GM19193 (cell line): Measurements from ENCODE around the gene SFXN3.

Experiments
- POLR2A ChIP-seq: IDR thresholded peaks from 4 replicates; pipeline ENCODE4 v1.6.1; 2011; ENCODE audit not compliant: insufficient read depth, insufficient read length; ENCODE audit errors: extremely low read depth

Gene SFXN3

GRCh38 chr10:100996678-100997359 lies 34.2 kb upstream of the SFXN3 start:
- no peak for TF ChIP-seq POLR2A

GRCh38 chr10:100997360-100998182 lies 33.5 kb upstream of the SFXN3 start:
- no peak for TF ChIP-seq POLR2A

DNA sequence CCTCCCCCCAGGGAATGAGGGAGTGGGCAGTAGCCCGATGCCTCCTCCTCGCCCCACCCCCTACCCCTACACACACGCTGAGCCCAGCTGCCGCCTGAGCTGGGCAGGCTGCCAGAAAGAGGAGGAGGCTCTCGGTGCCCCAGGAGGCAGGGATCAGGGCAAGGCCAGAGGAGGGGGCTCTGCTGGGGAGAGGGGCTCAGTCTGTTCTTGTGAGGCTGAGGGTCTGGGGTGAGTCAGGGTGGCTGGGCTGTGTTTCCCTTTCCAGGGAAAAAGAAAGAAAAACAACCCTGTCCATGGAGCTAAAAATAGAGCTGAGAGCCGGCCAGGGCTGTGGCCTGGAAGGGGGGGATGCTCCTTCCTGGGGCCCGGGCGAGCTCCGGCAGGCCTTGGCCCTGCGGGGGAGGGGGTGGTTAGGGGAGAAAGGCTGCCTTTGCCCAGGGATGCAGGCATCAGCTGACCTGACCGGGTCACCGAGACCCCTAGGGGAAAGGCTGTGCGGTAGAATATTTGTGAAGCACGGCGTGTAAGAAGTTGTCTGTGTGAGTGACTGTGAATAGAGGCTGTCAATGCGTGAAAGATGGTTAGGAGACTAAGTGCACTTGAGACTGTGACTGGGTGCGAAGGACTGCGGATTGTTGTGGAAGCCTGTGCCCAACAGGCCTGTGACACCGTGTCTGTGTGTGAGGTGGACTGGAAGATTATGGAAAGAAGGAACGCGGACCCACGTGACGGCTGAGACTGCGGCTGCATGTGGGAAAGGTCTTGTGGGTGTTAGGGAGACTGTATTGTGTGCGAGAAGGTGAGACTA lies 32.6 kb upstream of the SFXN3 start:
- no peak for TF ChIP-seq POLR2A

GRCh38 chr10:100998991-100999741 lies 31.9 kb upstream of the SFXN3 start:
- peak; percentile 21 for TF ChIP-seq POLR2A

DNA sequence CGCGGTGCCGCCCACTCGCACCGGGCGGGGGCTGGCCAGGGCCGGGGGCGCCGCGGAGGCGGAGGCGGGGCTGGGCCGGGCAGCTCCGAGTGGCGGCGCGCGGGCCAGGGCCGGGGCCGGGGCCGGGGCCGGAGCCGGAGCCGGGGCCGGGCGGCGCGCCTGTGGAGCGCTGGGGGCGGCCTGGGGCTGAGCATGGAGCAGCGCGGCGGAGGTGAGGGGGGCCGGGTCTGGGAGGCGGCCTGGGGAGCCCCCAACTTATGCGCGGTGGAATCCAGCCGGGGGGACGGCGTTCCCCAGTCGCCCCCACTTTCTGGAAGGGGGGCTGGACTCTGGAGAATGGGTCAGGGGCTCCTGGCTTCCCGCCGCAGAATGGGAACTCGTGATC lies 31.3 kb upstream of the SFXN3 start, which contains the start of gene LZTS2:
Gene LZTS2, plus strand, starts transcription at position 67 of the 385 bp plus-strand sequence. CDS start 2,731 bp downstream, outside the sequence.
- TF ChIP-seq POLR2A, result no peak

- TF ChIP-seq POLR2A, result no peak
Observed at GRCh38 chr10:101000127-101000914, 30.7 kb upstream of the SFXN3 start.

DNA sequence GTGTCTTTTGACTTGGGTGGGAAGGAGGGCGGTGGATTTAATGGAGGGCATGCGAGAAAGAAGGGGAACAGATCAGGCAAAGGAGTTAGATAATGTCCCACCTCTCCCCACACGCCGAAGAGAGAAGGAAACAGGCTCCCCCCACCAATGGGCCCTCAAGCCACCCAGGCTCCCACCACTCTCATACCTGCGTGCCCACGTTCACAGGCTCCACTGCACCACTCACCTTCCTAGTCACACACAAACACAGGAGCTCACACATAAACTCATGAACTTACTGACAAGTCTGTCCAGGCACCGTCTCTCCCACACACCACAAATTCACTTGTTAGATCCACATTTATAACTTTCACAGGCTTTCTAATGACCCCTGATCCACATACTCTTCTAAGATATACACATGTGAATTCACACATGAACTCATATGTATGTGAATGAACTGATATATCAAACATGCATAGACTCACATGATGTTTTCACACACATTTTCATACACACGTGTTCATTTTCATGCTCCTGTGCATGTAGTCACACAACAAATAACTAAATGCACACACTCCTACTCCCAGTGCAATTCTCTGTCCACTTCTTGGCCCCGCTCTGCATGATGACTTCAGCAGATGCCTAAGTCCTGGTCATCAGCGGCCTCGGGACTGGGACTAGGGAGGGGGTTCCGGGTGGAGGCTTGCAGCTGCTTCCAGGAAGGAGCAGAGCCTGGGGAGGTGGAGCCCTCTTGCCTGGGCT lies 29.9 kb upstream of the SFXN3 start:
- no peak for TF ChIP-seq POLR2A

GRCh38 chr10:101001659-101002035 lies 29.4 kb upstream of the SFXN3 start:
- no peak for TF ChIP-seq POLR2A

DNA sequence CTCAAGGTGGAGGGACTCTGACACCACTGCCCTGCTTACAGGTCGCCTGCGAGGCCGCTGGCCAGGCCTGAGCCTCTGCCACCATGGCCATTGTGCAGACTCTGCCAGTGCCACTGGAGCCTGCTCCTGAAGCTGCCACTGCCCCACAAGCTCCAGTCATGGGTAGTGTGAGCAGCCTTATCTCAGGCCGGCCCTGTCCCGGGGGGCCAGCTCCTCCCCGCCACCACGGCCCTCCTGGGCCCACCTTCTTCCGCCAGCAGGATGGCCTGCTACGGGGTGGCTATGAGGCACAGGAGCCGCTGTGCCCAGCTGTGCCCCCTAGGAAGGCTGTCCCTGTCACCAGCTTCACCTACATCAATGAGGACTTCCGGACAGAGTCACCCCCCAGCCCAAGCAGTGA lies 28.6 kb upstream of the SFXN3 start:
- TF ChIP-seq POLR2A, result no peak

- TF ChIP-seq POLR2A, result no peak
Observed at GRCh38 chr10:101003639-101004206, 27.3 kb upstream of the SFXN3 start.

GRCh38 chr10:101005361-101005760 lies 25.7 kb upstream of the SFXN3 start:
- no peak for TF ChIP-seq POLR2A

DNA sequence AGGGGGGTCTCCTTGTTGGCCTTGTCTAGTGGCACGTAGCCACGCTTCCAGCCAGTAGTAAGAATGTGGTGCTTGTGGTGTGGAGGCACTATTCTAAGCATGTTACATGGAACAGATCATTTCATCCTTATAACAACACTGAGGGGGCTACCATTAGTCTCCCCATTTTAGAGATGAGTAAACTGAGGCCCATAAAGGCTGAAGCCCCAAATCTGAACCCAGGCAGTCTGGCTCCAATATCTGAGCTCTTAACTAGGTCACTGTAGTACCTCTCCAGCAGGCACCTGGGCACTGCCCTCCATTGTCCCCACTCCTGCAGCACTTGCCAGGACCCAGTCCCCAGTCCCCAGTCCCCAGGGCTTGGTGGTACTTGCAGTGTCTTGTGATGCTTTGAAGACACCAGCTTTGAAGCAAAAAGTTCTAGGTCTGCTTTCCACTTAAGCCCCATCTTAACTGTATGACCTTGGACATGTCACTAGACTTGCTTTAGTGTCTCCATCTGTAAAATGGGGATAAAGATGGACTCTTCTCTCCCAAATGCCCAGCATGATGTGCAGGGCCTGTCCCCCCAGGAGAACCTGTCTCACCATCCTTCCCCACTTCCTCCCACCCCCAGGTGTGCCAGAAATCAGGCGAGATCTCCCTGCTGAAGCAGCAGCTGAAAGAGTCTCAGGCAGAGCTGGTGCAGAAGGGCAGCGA lies 25.0 kb upstream of the SFXN3 start:
- no peak for TF ChIP-seq POLR2A
